H9 (cell line): ENCODE measurements around the gene SPOCD1. TPM values are rescaled to one million over a fixed set of nuclear protein-coding genes. Genes with fewer than 3 reads are reported as not detected.

Experiments
- DNase-seq: peaks from one replicate; pipeline ENCODE4 v3.0.0-alpha.2; 2017
- H2AFZ ChIP-seq: one replicate; pipeline ENCODE4 v1.6.1; 2013; ENCODE audit warnings: mild to moderate bottlenecking, low read length, control low read depth, moderate library complexity
- H2AK5ac ChIP-seq: 2 replicates; pipeline ENCODE4 v1.6.1; 2013; ENCODE audit warnings: low read length, control low read depth, mixed read lengths; ENCODE audit not compliant: insufficient read length
- H2BK120ac ChIP-seq: one replicate; pipeline ENCODE4 v1.6.1; 2013; ENCODE audit warnings: low read depth, mild to moderate bottlenecking, low read length, control low read depth, inconsistent platforms; ENCODE audit not compliant: poor library complexity, severe bottlenecking
- H2BK12ac ChIP-seq: 2 replicates; pipeline ENCODE4 v1.6.1; 2013; ENCODE audit warnings: low read length, control low read depth, mixed read lengths, low read depth; ENCODE audit not compliant: insufficient read length
- H2BK15ac ChIP-seq: 2 replicates; pipeline ENCODE4 v1.6.1; 2013; ENCODE audit warnings: low read depth, low read length, control low read depth
- H2BK20ac ChIP-seq: one replicate; pipeline ENCODE4 v1.6.1; 2013; ENCODE audit warnings: low read depth, mild to moderate bottlenecking, low read length, control low read depth, inconsistent platforms; ENCODE audit not compliant: poor library complexity, severe bottlenecking
- H2BK5ac ChIP-seq: 2 replicates; pipeline ENCODE4 v1.6.1; 2013; ENCODE audit warnings: low read length, control low read depth, mixed read lengths; ENCODE audit not compliant: insufficient read length
- H3K14ac ChIP-seq: 2 replicates; pipeline ENCODE4 v1.6.1; 2013; ENCODE audit warnings: low read length, control low read depth; ENCODE audit not compliant: insufficient read depth
- H3K18ac ChIP-seq: 2 replicates; pipeline ENCODE4 v1.6.1; 2013; ENCODE audit warnings: low read depth, mild to moderate bottlenecking, mixed read lengths, low read length, control low read depth; ENCODE audit not compliant: insufficient read length
- H3K23ac ChIP-seq: 2 replicates; pipeline ENCODE4 v1.6.1; 2013; ENCODE audit warnings: low read length, control low read depth, mixed read lengths, low read depth; ENCODE audit not compliant: insufficient read length
- H3K23me2 ChIP-seq: 2 replicates; pipeline ENCODE4 v1.6.1; 2013; ENCODE audit warnings: low read depth, mild to moderate bottlenecking, mixed read lengths, low read length, control low read depth; ENCODE audit not compliant: insufficient read length, poor library complexity, severe bottlenecking
- H3K27ac ChIP-seq: 2 replicates; pipeline ENCODE4 v1.5.1; 2013; ENCODE audit warnings: low read length, control low read depth, mixed read lengths, low read depth; ENCODE audit not compliant: insufficient read length
- H3K27me3 ChIP-seq: 2 replicates; pipeline ENCODE4 v1.6.1; 2013; ENCODE audit warnings: low read length, control low read depth, inconsistent platforms; ENCODE audit not compliant: insufficient read depth
- H3K4ac ChIP-seq: 2 replicates; pipeline ENCODE4 v1.6.1; 2013; ENCODE audit warnings: low read depth, mild to moderate bottlenecking, control low read depth, inconsistent platforms, low read length, moderate library complexity
- H3K4me1 ChIP-seq: 2 replicates; pipeline ENCODE4 v1.6.1; 2013; ENCODE audit warnings: low read length, control low read depth, inconsistent platforms; ENCODE audit not compliant: insufficient read depth
- H3K4me2 ChIP-seq: 2 replicates; pipeline ENCODE4 v1.6.1; 2013; ENCODE audit warnings: low read length, control low read depth, mixed read lengths; ENCODE audit not compliant: insufficient read length, insufficient read depth
- H3K56ac ChIP-seq: 2 replicates; pipeline ENCODE4 v1.6.1; 2013; ENCODE audit warnings: low read depth, mild to moderate bottlenecking, mixed read lengths, low read length, control low read depth; ENCODE audit not compliant: insufficient read length
- H3K79me1 ChIP-seq: 2 replicates; pipeline ENCODE4 v1.6.1; 2013; ENCODE audit warnings: low read depth, mild to moderate bottlenecking, moderate library complexity, low read length, control low read depth, inconsistent platforms; ENCODE audit not compliant: insufficient read depth, poor library complexity, severe bottlenecking
- H3K79me2 ChIP-seq: 2 replicates; pipeline ENCODE4 v1.6.1; 2013; ENCODE audit warnings: low read length, control low read depth, inconsistent platforms; ENCODE audit not compliant: insufficient read depth
- H3K9ac ChIP-seq: 2 replicates; pipeline ENCODE4 v1.6.1; 2013; ENCODE audit warnings: low read length, control low read depth, mixed read lengths; ENCODE audit not compliant: insufficient read length; ENCODE audit errors: extremely low read depth
- H3K9me3 ChIP-seq: one replicate; pipeline ENCODE4 v1.6.1; 2013; ENCODE audit warnings: low read depth, low read length, inconsistent platforms; ENCODE audit not compliant: control insufficient read depth
- H3T11ph ChIP-seq: one replicate; pipeline ENCODE4 v1.6.1; 2013; ENCODE audit warnings: mild to moderate bottlenecking, low read length, control low read depth, inconsistent platforms
- H4K20me1 ChIP-seq: one replicate; pipeline ENCODE4 v1.6.1; 2013; ENCODE audit not compliant: control insufficient read depth, insufficient read length, insufficient read depth
- H4K5ac ChIP-seq: 2 replicates; pipeline ENCODE4 v1.6.1; 2013; ENCODE audit warnings: low read depth, mild to moderate bottlenecking, mixed read lengths, low read length, control low read depth; ENCODE audit not compliant: insufficient read length
- H4K8ac ChIP-seq: replicated peaks from 2 replicates; pipeline ENCODE4 v1.6.1; 2013; ENCODE audit warnings: low read length, control low read depth, mixed read lengths, low read depth; ENCODE audit not compliant: insufficient read length
- H4K91ac ChIP-seq: 2 replicates; pipeline ENCODE4 v1.6.1; 2013; ENCODE audit warnings: low read depth, mild to moderate bottlenecking, moderate library complexity, mixed read lengths, low read length, control low read depth; ENCODE audit not compliant: insufficient read length
- H3K27ac Mint-ChIP-seq, 3 experiments: 2 replicates in 2 of 3; 3 replicates in 1 of 3; pipeline ENCODE4 v1.8.0; 2020 to 2021; ENCODE audit warnings: mixed read lengths in 3 of 3, mild to moderate bottlenecking in 1 of 3, moderate library complexity in 1 of 3
- H3K27me3 Mint-ChIP-seq: 2 replicates; pipeline ENCODE4 v1.8.0; 2021; ENCODE audit warnings: low read depth, mild to moderate bottlenecking, moderate library complexity, mixed read lengths
- H3K36me3 Mint-ChIP-seq, 3 experiments: 2 replicates in 2 of 3; 3 replicates in 1 of 3; pipeline ENCODE4 v1.8.0; 2020 to 2021; ENCODE audit warnings: low read depth in 3 of 3, mixed read lengths in 3 of 3; ENCODE audit not compliant: insufficient read depth in 1 of 3
- H3K4me1 Mint-ChIP-seq, 2 experiments: 2 replicates each; pipeline ENCODE4 v1.8.0; 2020; ENCODE audit warnings: mixed read lengths in 2 of 2
- H3K4me3 Mint-ChIP-seq, 2 experiments: 2 replicates in 1 of 2; 3 replicates in 1 of 2; pipeline ENCODE4 v1.8.0; 2020 to 2021; ENCODE audit warnings: mild to moderate bottlenecking in 2 of 2, mixed read lengths in 2 of 2, moderate library complexity in 1 of 2
- H3K9me3 Mint-ChIP-seq, 2 experiments: 2 replicates in 1 of 2; 3 replicates in 1 of 2; pipeline ENCODE4 v1.8.0; 2020; ENCODE audit warnings: mild to moderate bottlenecking in 2 of 2, mixed read lengths in 2 of 2, moderate library complexity in 1 of 2
- CTCF ChIP-seq: fragments of 200-600 bp; sonication (generic); conservative IDR thresholded peaks from 3 replicates; pipeline ENCODE4 v1.8.0; 2021; ENCODE audit warnings: antibody characterized with exemption, mild to moderate bottlenecking
- WGBS: extraction: QIAGEN DNeasy Blood & Tissue Kit; methylation state at CpG from one replicate; pipeline ENCODE4 v1.1.7; 2013; ENCODE audit warnings: missing lambda C conversion rate, low lambda C conversion rate, mixed read lengths; ENCODE audit not compliant: insufficient read length; ENCODE audit errors: extremely low coverage; 5-methylcytosine and 5-hydroxymethylcytosine counted together
- total RNA-seq: library from RNA; stranded (reverse); gene quantifications from 2 replicates; pipeline ENCODE4 v1.2.1, GENCODE V29; 2021

The SPOCD1 gene
- total RNA-seq, 1 experiment from 2014 or later, result 1.5 TPM

GRCh38 chr1:31861346-31861745 is 45.5 kb upstream of the SPOCD1 start:
- Histone ChIP-seq H3K79me2 (no peaks in the 10 kb centered on the region), H2BK12ac (no peak overlapping the region), H4K20me1 (no peaks in the 10 kb centered on the region), H4K8ac (no peak overlapping the region), H2AK5ac (no peak overlapping the region), H3T11ph (no peak overlapping the region), H3K23ac (no peak overlapping the region), H3K14ac (no peak overlapping the region), H3K4me2 (no peak overlapping the region), H3K9me3 (no peaks in the 10 kb centered on the region), H3K4me1 (no peaks in the 10 kb centered on the region), H2AFZ (no peak overlapping the region), H3K9ac (no peak overlapping the region), H3K79me1 (no peaks in the 10 kb centered on the region), H3K27me3 (no peaks in the 10 kb centered on the region), H4K5ac (no peak overlapping the region), H3K56ac (no peak overlapping the region), H3K4ac (no peak overlapping the region), H3K23me2 (no peaks in the 10 kb centered on the region), H2BK20ac (no peak overlapping the region), H4K91ac (no peak overlapping the region), H2BK15ac (no peak overlapping the region), H3K18ac (no peak overlapping the region), H2BK5ac (no peak overlapping the region), H2BK120ac (no peak overlapping the region), H3K27ac (no peak overlapping the region)
- H3K27me3 Mint-ChIP-seq, result no peaks in the 10 kb centered on the region; the same call in 1 of the 2 replicates
- H3K27ac Mint-ChIP-seq, result no peak overlapping the region
- no peak for DNase-seq
- H3K36me3 Mint-ChIP-seq, result no peaks in the 10 kb centered on the region
- no peaks in the 10 kb centered on the region for H3K4me1 Mint-ChIP-seq
- H3K4me3 Mint-ChIP-seq, result no peak overlapping the region
- WGBS, result no CpG with 5 or more reads among the region's 5 CpGs
- H3K9me3 Mint-ChIP-seq, result no peaks in the 10 kb centered on the region
- TF ChIP-seq CTCF, result no peak
